Liver (tissue), 3 donors: ENCODE data around the gene LENEP.

Experiments
- CTCF ChIP-seq: fragments of 150-350 bp; IDR thresholded peaks from 2 replicates; pipeline ENCODE4 v1.5.1; 2017; ENCODE audit warnings: improper control_type of control experiment, low read depth, low read length; ENCODE audit not compliant: missing input control
- FOXA1 ChIP-seq: IDR thresholded peaks from 2 replicates; pipeline ENCODE4 v1.6.1; 2016; ENCODE audit warnings: antibody characterized with exemption
- FOXA2 ChIP-seq: IDR thresholded peaks from 2 replicates; pipeline ENCODE4 v1.6.1; 2016; ENCODE audit warnings: antibody characterized with exemption
- GABPA ChIP-seq, 2 donors: IDR thresholded peaks in 1 of 2; conservative IDR thresholded peaks in 1 of 2; 2 replicates each; pipeline ENCODE4 v1.6.1; 2016; ENCODE audit warnings: antibody characterized with exemption in 2 of 2, mild to moderate bottlenecking in 1 of 2, moderate library complexity in 1 of 2
- HNF4G ChIP-seq: IDR thresholded peaks from 2 replicates; pipeline ENCODE4 v1.6.1; 2016; ENCODE audit warnings: antibody characterized with exemption
- MAX ChIP-seq: IDR thresholded peaks from 2 replicates; pipeline ENCODE4 v1.6.1; 2016; ENCODE audit warnings: antibody characterized with exemption
- NR2F2 ChIP-seq: IDR thresholded peaks from 2 replicates; pipeline ENCODE4 v1.6.1; 2016; ENCODE audit warnings: antibody characterized with exemption
- RAD21 ChIP-seq, 2 donors: IDR thresholded peaks; 2 replicates each; pipeline ENCODE4 v1.6.1; 2016; ENCODE audit warnings: antibody characterized with exemption in 2 of 2, mild to moderate bottlenecking in 2 of 2
- REST ChIP-seq: IDR thresholded peaks from 2 replicates; pipeline ENCODE4 v1.6.1; 2016; ENCODE audit warnings: antibody characterized with exemption, mild to moderate bottlenecking
- SP1 ChIP-seq: IDR thresholded peaks from 2 replicates; pipeline ENCODE4 v1.6.1; 2018; ENCODE audit warnings: antibody characterized with exemption, mild to moderate bottlenecking
- TAF1 ChIP-seq: conservative IDR thresholded peaks from 2 replicates; pipeline ENCODE4 v1.6.1; 2016; ENCODE audit warnings: antibody characterized with exemption, mild to moderate bottlenecking
- YY1 ChIP-seq: IDR thresholded peaks from 2 replicates; pipeline ENCODE4 v1.6.1; 2016; ENCODE audit warnings: antibody characterized with exemption, mild to moderate bottlenecking
- ZBTB33 ChIP-seq: IDR thresholded peaks from 2 replicates; pipeline ENCODE4 v1.6.1; 2016; ENCODE audit warnings: antibody characterized with exemption
- donor health status: healthy.
- donor health status: healthy.

- TF ChIP-seq CTCF (no peak), HNF4G (no peak), RAD21 (IDR thresholded peaks at IDR 0.05) (no peak), REST (no peak), TAF1 (no peak), SP1 (no peak), MAX (no peak), ZBTB33 (no peak), YY1 (no peak), FOXA1 (no peak), GABPA (IDR thresholded peaks at IDR 0.05 in 1 of 2, conservative IDR thresholded peaks at IDR 0.05 in 1 of 2) (no peak), NR2F2 (no peak), FOXA2 (no peak)
Observed at GRCh38 chr1:155013632-155014031, 20.2 kb downstream of the LENEP start.
